ENCODE results near the gene PDZD2.

GRCh38 chr5:32138839-32139493 is 500.0 kb downstream of the PDZD2 start:
- TF ChIP-seq CTCF (IDR thresholded peaks at IDR 0.05) (no peak), POLR2A (IDR thresholded peaks at IDR 0.05; ENCODE audit: low read depth) (no peak), EP300 (IDR thresholded peaks at IDR 0.05) (no peak), POLR2AphosphoS5 (IDR thresholded peaks at IDR 0.05) (no peak)

Measured in esophagus muscularis mucosa (tissue), 4 donors.